ENCODE measurements around the gene HSPG2. TPM values are rescaled to one million over a fixed set of nuclear protein-coding genes. Genes with fewer than 3 reads are reported as not detected.

The HSPG2 gene
- total RNA-seq, 1 experiment from 2014 or later: 35.1 TPM

DNA sequence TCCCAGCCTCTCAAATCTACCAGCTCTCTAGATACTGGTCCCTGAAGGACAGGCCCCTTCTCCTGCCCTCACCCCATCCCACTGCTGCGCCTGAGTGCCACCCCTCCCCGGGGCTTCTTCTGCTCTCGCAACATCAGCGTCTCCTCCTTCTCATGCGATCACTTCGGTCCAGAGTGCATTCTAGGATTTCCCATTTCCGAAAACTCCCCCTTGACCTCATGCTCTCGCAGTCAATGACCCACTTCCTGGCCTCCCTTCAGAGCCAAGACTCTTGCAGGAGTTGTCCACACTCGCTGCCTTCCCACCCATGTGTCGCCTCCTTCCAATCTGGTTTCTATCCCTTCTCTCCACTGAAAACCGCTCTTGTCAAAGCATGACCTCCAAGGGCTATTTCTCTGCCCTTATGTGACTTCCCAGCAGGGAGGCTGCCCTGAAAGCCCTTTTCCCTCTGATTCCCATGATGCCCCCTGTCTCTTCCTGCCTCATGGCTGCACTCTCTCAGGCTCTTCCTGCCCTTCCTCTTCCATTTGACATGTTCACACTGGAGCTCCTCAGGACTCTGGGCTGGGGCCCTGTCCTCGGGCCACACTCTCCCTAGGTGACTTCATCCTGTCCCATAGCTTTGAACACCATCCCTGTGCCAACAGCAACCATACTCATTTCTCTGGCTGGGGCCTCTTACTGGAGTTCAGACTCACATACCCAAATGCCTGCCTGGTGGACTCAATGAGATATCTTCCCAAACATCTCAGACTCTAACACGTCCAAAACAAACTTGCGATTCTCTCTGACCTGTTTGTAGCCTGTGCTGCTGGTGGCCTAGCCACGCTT is 79.1 kb downstream of the HSPG2 start:
- no peak overlapping the region for H3K4me3 ChIP-seq (ENCODE audit: low read length)
- no peaks in the 10 kb centered on the region for H3K9me3 ChIP-seq (ENCODE audit: low read length)
- H3K27ac ChIP-seq (ENCODE audit: low read length): no peak overlapping the region
- no peaks in the 10 kb centered on the region for H3K9me2 ChIP-seq (replicated peaks; ENCODE audit: low read length)
- H4K20me1 ChIP-seq (ENCODE audit: low read length): no peaks in the 10 kb centered on the region
- H3K4me1 ChIP-seq (ENCODE audit: insufficient read depth, low read length): peaks cover 8% of the 10 kb centered on the region
- POLR2A ChIA-PET (ENCODE audit: unreplicated experiment): no interaction called here
- peaks cover 18% of the 10 kb centered on the region for H3K36me3 ChIP-seq (ENCODE audit: low read depth, low read length)
- H2AFZ ChIP-seq (ENCODE audit: low read length): no peak overlapping the region
- H3K4me2 ChIP-seq (ENCODE audit: low read length): no peak overlapping the region
- no peaks in the 10 kb centered on the region for H3F3A ChIP-seq (ENCODE audit: low read length, unreplicated experiment)
- no TSS peak for BruUV-seq (replicated peaks)
- ATAC-seq (no peak), DNase-seq (no peak)
- intact Hi-C loops (cut with micrococcal nuclease): no loop called here
- no peak overlapping the region for H3K9ac ChIP-seq (ENCODE audit: low read length)
- CTCF ChIA-PET: no interaction called here
- no peaks in the 10 kb centered on the region for H3K27me3 ChIP-seq (ENCODE audit: low read length)
- no peaks in the 10 kb centered on the region for H3K79me2 ChIP-seq (ENCODE audit: low read length)
- no peak for TF ChIP-seq EZH2 (IDR thresholded peaks at IDR 0.05; ENCODE audit: low read length, unreplicated experiment)
- TF ChIP-seq EZH2phosphoT487 (IDR thresholded peaks at IDR 0.05; ENCODE audit: borderline replicate concordance, low read length): no peak
- TF ChIP-seq, protein P1, sequence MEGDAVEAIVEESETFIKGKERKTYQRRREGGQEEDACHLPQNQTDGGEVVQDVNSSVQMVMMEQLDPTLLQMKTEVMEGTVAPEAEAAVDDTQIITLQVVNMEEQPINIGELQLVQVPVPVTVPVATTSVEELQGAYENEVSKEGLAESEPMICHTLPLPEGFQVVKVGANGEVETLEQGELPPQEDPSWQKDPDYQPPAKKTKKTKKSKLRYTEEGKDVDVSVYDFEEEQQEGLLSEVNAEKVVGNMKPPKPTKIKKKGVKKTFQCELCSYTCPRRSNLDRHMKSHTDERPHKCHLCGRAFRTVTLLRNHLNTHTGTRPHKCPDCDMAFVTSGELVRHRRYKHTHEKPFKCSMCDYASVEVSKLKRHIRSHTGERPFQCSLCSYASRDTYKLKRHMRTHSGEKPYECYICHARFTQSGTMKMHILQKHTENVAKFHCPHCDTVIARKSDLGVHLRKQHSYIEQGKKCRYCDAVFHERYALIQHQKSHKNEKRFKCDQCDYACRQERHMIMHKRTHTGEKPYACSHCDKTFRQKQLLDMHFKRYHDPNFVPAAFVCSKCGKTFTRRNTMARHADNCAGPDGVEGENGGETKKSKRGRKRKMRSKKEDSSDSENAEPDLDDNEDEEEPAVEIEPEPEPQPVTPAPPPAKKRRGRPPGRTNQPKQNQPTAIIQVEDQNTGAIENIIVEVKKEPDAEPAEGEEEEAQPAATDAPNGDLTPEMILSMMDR (conservative IDR thresholded peaks at IDR 0.05; ENCODE audit: low read depth, low read length): no peak

DNA sequence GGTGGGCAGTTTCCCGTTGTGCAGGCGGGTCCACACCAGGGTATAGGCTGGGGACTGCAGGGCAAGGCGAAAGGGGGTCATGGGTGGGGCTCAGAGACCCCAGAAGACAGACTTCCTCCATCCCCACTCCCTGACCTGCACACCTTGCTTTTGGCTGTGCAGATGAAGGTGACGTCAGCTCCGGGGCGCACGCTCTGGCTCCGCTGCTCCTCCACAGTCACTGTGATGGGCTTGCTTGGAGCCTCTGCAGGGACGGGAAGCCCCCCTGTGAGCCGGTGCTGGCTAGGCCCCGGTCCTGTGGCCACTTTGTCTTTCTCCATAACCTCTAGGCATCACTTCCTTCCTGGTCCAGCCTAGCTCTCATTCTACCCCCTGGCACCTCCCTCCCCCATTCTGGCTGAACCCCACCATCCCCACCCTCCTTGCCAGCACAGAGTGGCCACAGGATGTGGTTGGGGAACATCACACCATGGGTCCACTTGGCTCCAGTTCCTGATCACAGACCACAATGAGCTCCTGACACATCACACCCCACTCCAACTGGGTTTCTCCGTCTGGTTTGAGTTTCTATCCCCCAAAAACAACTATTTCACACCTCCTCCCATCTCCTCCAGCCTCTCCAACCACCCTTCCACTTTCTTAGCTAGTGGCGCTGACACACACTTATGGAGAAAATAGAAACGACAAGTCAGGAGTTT is 79.8 kb downstream of the HSPG2 start:
- Histone ChIP-seq H3K4me3 (ENCODE audit: low read length) (no peak overlapping the region), H3K36me3 (ENCODE audit: low read depth, low read length) (peaks cover 21% of the 10 kb centered on the region)
- no peak for ATAC-seq

More for the DNA sequence above, 79.8 kb downstream of the HSPG2 start:
- intact Hi-C loops (cut with micrococcal nuclease): no loop called here
- Histone ChIP-seq H2AFZ (ENCODE audit: low read length) (no peak overlapping the region), H3F3A (ENCODE audit: low read length, unreplicated experiment) (no peaks in the 10 kb centered on the region), H3K27me3 (ENCODE audit: low read length) (no peaks in the 10 kb centered on the region), H3K4me2 (ENCODE audit: low read length) (no peak overlapping the region), H3K27ac (ENCODE audit: low read length) (no peak overlapping the region), H3K9ac (ENCODE audit: low read length) (no peak overlapping the region), H4K20me1 (ENCODE audit: low read length) (no peaks in the 10 kb centered on the region), H3K79me2 (ENCODE audit: low read length) (no peaks in the 10 kb centered on the region), H3K9me3 (ENCODE audit: low read length) (no peaks in the 10 kb centered on the region), H3K4me1 (ENCODE audit: insufficient read depth, low read length) (peaks cover 7% of the 10 kb centered on the region), H3K9me2 (replicated peaks; ENCODE audit: low read length) (no peaks in the 10 kb centered on the region)
- CTCF ChIA-PET: no interaction called here
- TF ChIP-seq EZH2 (IDR thresholded peaks at IDR 0.05; ENCODE audit: low read length, unreplicated experiment): no peak
- TF ChIP-seq EZH2phosphoT487 (IDR thresholded peaks at IDR 0.05; ENCODE audit: borderline replicate concordance, low read length): no peak
- TF ChIP-seq, protein P1 (conservative IDR thresholded peaks at IDR 0.05; ENCODE audit: low read depth, low read length): no peak
- POLR2A ChIA-PET (ENCODE audit: unreplicated experiment): no interaction called here
- no peak for DNase-seq
- BruUV-seq (replicated peaks): no TSS peak

Measured in PC-3 (cell line).